Measurements from ENCODE around the gene FOXJ3. TPM values are rescaled to one million over a fixed set of nuclear protein-coding genes. Genes with fewer than 3 reads are reported as not detected.

FOXJ3 gene
- total RNA-seq, 4 donors from 2014 or later = 34.5 to 40.0 (median 36.1) TPM

DNA sequence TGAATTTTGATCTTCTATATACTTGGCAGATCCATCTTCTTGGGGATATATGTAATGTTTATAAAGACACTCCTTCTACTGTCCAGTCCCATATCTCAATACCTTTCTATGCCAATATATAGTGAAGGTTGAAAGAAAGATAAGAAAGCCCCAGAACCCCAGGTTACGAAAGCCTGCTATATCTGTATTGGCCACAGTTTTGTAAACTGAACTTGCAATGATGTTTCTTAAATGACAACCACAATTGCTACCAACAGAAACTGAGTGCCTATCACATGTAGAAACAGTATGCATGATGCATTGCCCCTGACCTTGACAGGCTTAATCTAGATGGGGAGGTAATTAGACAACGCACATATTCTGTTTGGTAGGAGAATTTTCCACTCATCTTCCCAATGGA lies 37.8 kb upstream of the FOXJ3 start:
- intact Hi-C loops (cut with DNase I) = no loop called here
- WGBS = 85% methylated on average over 2 of the region's 2 CpGs
- H3K36me3 ChIP-seq = no peaks in the 10 kb centered on the region
- no peak overlapping the region for H3K27ac ChIP-seq (replicated peaks in 1 of 4)
- DNase-seq (ENCODE audit: extremely low spot score) = no peak
- no peak overlapping the region for H3K4me3 ChIP-seq
- peaks cover 0 to 11% (median 0%) of the 10 kb centered on the region in 4 donors for H3K27me3 ChIP-seq
- no peaks in the 10 kb centered on the region for H3K4me1 ChIP-seq
- no peak for TF ChIP-seq CTCF (IDR thresholded peaks at IDR 0.05)
- no peak for TF ChIP-seq POLR2A (IDR thresholded peaks at IDR 0.05; ENCODE audit: low read depth)
- no peak for TF ChIP-seq EP300 (IDR thresholded peaks at IDR 0.05)
- TF ChIP-seq POLR2AphosphoS5 (IDR thresholded peaks at IDR 0.05) = no peak
- no peaks in the 10 kb centered on the region for H3K9me3 ChIP-seq

GRCh38 chr1:42370876-42371549 lies 36.0 kb upstream of the FOXJ3 start:
- Histone ChIP-seq H3K4me3 (no peak overlapping the region), H3K9me3 (no peaks in the 10 kb centered on the region), H3K36me3 (no peaks in the 10 kb centered on the region), H3K27ac (replicated peaks in 1 of 4) (no peak overlapping the region), H3K4me1 (no peaks in the 10 kb centered on the region), H3K27me3 (peaks cover 0 to 11% (median 0%) of the 10 kb centered on the region in 4 donors)
- intact Hi-C loops (cut with DNase I) = no loop called here
- no peak for DNase-seq (ENCODE audit: extremely low spot score)
- TF ChIP-seq EP300 (IDR thresholded peaks at IDR 0.05) (no peak), CTCF (IDR thresholded peaks at IDR 0.05) (no peak), POLR2AphosphoS5 (IDR thresholded peaks at IDR 0.05) (no peak), POLR2A (IDR thresholded peaks at IDR 0.05; ENCODE audit: low read depth) (no peak)

DNA sequence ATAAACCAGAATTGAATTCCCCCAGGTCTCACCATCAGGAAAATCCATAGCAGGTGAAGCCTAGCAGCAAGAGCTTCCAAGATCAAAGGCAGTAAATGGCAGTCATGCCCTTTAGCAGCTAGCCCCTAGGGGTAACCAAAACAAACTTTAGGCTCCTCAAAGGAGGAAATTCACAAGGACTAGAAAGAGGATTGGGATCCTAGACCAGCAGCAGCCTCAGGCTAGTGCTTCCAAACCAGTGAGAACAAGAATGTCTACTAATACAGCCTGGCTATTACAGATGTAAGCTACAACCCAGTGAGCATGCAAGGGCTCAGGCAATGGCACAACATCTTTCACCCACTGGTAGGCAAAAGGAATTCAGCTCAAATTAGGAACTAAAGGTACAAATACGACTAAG lies 34.4 kb upstream of the FOXJ3 start:
- H3K27ac ChIP-seq (replicated peaks in 1 of 4) = no peak overlapping the region
- no peaks in the 10 kb centered on the region for H3K4me1 ChIP-seq
- no peaks in the 10 kb centered on the region for H3K36me3 ChIP-seq
- no peak for DNase-seq (ENCODE audit: extremely low spot score)
- intact Hi-C loops (cut with DNase I) = no loop called here
- 77% methylated on average over 1 of the region's 1 CpG for WGBS
- H3K9me3 ChIP-seq = no peaks in the 10 kb centered on the region
- H3K4me3 ChIP-seq = no peak overlapping the region
- H3K27me3 ChIP-seq = peaks cover 0 to 11% (median 0%) of the 10 kb centered on the region in 4 donors
- no peak for TF ChIP-seq POLR2A (IDR thresholded peaks at IDR 0.05; ENCODE audit: low read depth)
- no peak for TF ChIP-seq POLR2AphosphoS5 (IDR thresholded peaks at IDR 0.05)
- no peak for TF ChIP-seq CTCF (IDR thresholded peaks at IDR 0.05)
- no peak for TF ChIP-seq EP300 (IDR thresholded peaks at IDR 0.05)

GRCh38 chr1:42368096-42368795 lies 33.2 kb upstream of the FOXJ3 start:
- H3K27me3 ChIP-seq = peaks cover 0 to 11% (median 0%) of the 10 kb centered on the region in 4 donors
- no peak for TF ChIP-seq CTCF (IDR thresholded peaks at IDR 0.05)
- no peak for TF ChIP-seq EP300 (IDR thresholded peaks at IDR 0.05)
- no peak for TF ChIP-seq POLR2A (IDR thresholded peaks at IDR 0.05; ENCODE audit: low read depth)
- TF ChIP-seq POLR2AphosphoS5 (IDR thresholded peaks at IDR 0.05) = no peak
- 85% methylated on average over 7 of the region's 7 CpGs for WGBS
- DNase-seq (ENCODE audit: extremely low spot score) = no peak
- no peak overlapping the region for H3K4me3 ChIP-seq
- H3K9me3 ChIP-seq = no peaks in the 10 kb centered on the region
- no peaks in the 10 kb centered on the region for H3K4me1 ChIP-seq
- H3K36me3 ChIP-seq = no peaks in the 10 kb centered on the region
- intact Hi-C loops (cut with DNase I) = no loop called here
- no peak overlapping the region for H3K27ac ChIP-seq (replicated peaks in 1 of 4)

Data from esophagus muscularis mucosa (tissue), 4 donors.